ENCODE results near the gene PGGHG. TPM values are rescaled to one million over a fixed set of nuclear protein-coding genes. Genes with fewer than 3 reads are reported as not detected.
"Not testable (repeated sequence)": the region's sequence is repeated elsewhere in the genome, so short reads cannot be mapped to it uniquely, and the experiment has no call there.

Gene PGGHG
- total RNA-seq, 4 donors from 2014 or later, result 13.3 to 23.7 (median 18.8) TPM

GRCh38 chr11:305844-306211 is 16.9 kb downstream of the PGGHG start:
- TF ChIP-seq EP300 (IDR thresholded peaks at IDR 0.05) (no peak), POLR2AphosphoS5 (IDR thresholded peaks at IDR 0.05) (no peak), CTCF (IDR thresholded peaks at IDR 0.05) (no peak), POLR2A (IDR thresholded peaks at IDR 0.05; ENCODE audit: low read depth) (no peak)
- Histone ChIP-seq H3K27me3 (peaks cover 0 to 9% (median 0%) of the 10 kb centered on the region in 4 donors), H3K4me1 (peaks cover 25 to 45% (median 34%) of the 10 kb centered on the region in 4 donors), H3K4me3 (no peak overlapping the region), H3K36me3 (no peaks in the 10 kb centered on the region), H3K9me3 (no peaks in the 10 kb centered on the region), H3K27ac (replicated peaks in 1 of 4) (peak overlapping the region in 3 of 4 donors; percentile 38 to 90 (median 86))
- intact Hi-C loops (cut with DNase I), result loop anchor here (2.0 kb wide), 1 partner anchor 53 kb away; no protein-coding TSS in a partner anchor
- 94% methylated on average over 9 of the region's 10 CpGs for WGBS
- no peak for DNase-seq (ENCODE audit: extremely low spot score)

GRCh38 chr11:306645-307371 is 17.9 kb downstream of the PGGHG start:
- H3K27ac ChIP-seq (replicated peaks in 1 of 4), result peak overlapping the region; percentile 38 to 90 (median 80)
- no peaks in the 10 kb centered on the region for H3K27me3 ChIP-seq
- H3K36me3 ChIP-seq, result no peaks in the 10 kb centered on the region
- H3K4me3 ChIP-seq, result no peak overlapping the region
- H3K4me1 ChIP-seq, result peaks cover 25 to 47% (median 37%) of the 10 kb centered on the region in 4 donors
- intact Hi-C loops (cut with DNase I), result no loop called here
- H3K9me3 ChIP-seq, result no peaks in the 10 kb centered on the region
- TF ChIP-seq EP300 (IDR thresholded peaks at IDR 0.05) (no peak), POLR2AphosphoS5 (IDR thresholded peaks at IDR 0.05) (no peak), CTCF (IDR thresholded peaks at IDR 0.05) (no peak), POLR2A (IDR thresholded peaks at IDR 0.05; ENCODE audit: low read depth) (no peak)
- no peak for DNase-seq (ENCODE audit: extremely low spot score)
- WGBS, result 92% methylated on average over 17 of the region's 17 CpGs

GRCh38 chr11:307766-308708 is 19.1 kb downstream of the PGGHG start, which contains the start of gene IFITM2:
Gene IFITM2, plus strand, starts transcription at chr11:307816. Its CDS starts 377 bp downstream, at chr11:308193.
- intact Hi-C loops (cut with DNase I); H3K36me3 ChIP-seq; H3K9me3 ChIP-seq; H3K27me3 ChIP-seq: not testable (repeated sequence)
- Histone ChIP-seq H3K4me3 (peak within 1 kb of the TSS; percentile 48 to 64 (median 53)), H3K4me1 (peaks cover 27 to 59% (median 49%) of the 10 kb centered on the region in 4 donors), H3K27ac (replicated peaks in 1 of 4) (peak within 1 kb of the TSS; percentile 73 to 90 (median 80))
- 32% methylated on average over 3 of the region's 28 CpGs for WGBS
- DNase-seq (ENCODE audit: extremely low spot score), result peak; percentile 96
- TF ChIP-seq CTCF (IDR thresholded peaks at IDR 0.05), result peak in 1 of 3 experiments; percentile 4
- peak; percentile 44 for TF ChIP-seq POLR2A (IDR thresholded peaks at IDR 0.05; ENCODE audit: low read depth)
- TF ChIP-seq EP300 (IDR thresholded peaks at IDR 0.05), result peak; percentile 47
- peak; percentile 80 to 94 for TF ChIP-seq POLR2AphosphoS5 (IDR thresholded peaks at IDR 0.05)

- peak overlapping the region; percentile 73 to 90 (median 80) for H3K27ac ChIP-seq (replicated peaks in 1 of 4)
- H3K9me3 ChIP-seq; intact Hi-C loops (cut with DNase I); H3K36me3 ChIP-seq; H3K27me3 ChIP-seq; DNase-seq (ENCODE audit: extremely low spot score): not testable (repeated sequence)
- WGBS, result 73% methylated on average over 18 of the region's 24 CpGs
- H3K4me3 ChIP-seq, result peak overlapping the region; percentile 48 to 64 (median 53)
- peaks cover 33 to 65% (median 56%) of the 10 kb centered on the region in 4 donors for H3K4me1 ChIP-seq
Measured at GRCh38 chr11:308740-309665, 20.1 kb downstream of the PGGHG start.

GRCh38 chr11:309979-310572 is 21.1 kb downstream of the PGGHG start:
- intact Hi-C loops (cut with DNase I); H3K36me3 ChIP-seq; H3K27me3 ChIP-seq; DNase-seq (ENCODE audit: extremely low spot score); H3K9me3 ChIP-seq: not testable (repeated sequence)
- WGBS, result 7% methylated on average over 5 of the region's 18 CpGs
- peak overlapping the region; percentile 48 to 64 (median 53) for H3K4me3 ChIP-seq
- H3K27ac ChIP-seq (replicated peaks in 1 of 4), result peak overlapping the region; percentile 73 to 90 (median 80)
- H3K4me1 ChIP-seq, result peaks cover 27 to 58% (median 51%) of the 10 kb centered on the region in 4 donors

- peaks cover 21 to 61% (median 55%) of the 10 kb centered on the region in 4 donors for H3K4me1 ChIP-seq
- H3K9me3 ChIP-seq; intact Hi-C loops (cut with DNase I); DNase-seq (ENCODE audit: extremely low spot score); H3K36me3 ChIP-seq: not testable (repeated sequence)
- peak overlapping the region; percentile 40 to 58 (median 47) for H3K4me3 ChIP-seq
- peak overlapping the region; percentile 76 to 86 (median 78) for H3K27ac ChIP-seq (replicated peaks in 1 of 4)
- 7% methylated on average over 13 of the region's 71 CpGs for whole genome bisulfite sequencing
- peaks cover 0 to 13% (median 4%) of the 10 kb centered on the region in 4 donors for H3K27me3 ChIP-seq
Measured at GRCh38 chr11:311013-311748, 22.3 kb downstream of the PGGHG start.

Measured in esophagus muscularis mucosa (tissue), 4 donors.